GM13977 (cell line): ENCODE results near the gene PHACTR1.

ENCODE experiments used
- DNase-seq: peaks from one replicate; pipeline ENCODE4 v3.0.0; 2012; ENCODE audit warnings: low spot score
- CTCF ChIP-seq: IDR thresholded peaks from 2 replicates; pipeline ENCODE4 v1.5.1; 2012; ENCODE audit warnings: mild to moderate bottlenecking, control low read depth; ENCODE audit not compliant: insufficient read depth; ENCODE audit errors: extremely low read depth, missing control alignments
- in situ Hi-C: fragments of 300-500 bp; cut with MboI; formaldehyde crosslinking; loops from one replicate; pipeline ENCODE4 v1.12.0; 2022; ENCODE audit warnings: low sequenced_read_pairs, low pct_unique_long_range_greater_than_20kb, mixed read lengths, inconsistent platforms; ENCODE audit not compliant: unreplicated experiment

The PHACTR1 gene

GRCh38 chr6:12866422-12867029, 150.0 kb downstream of the PHACTR1 start:
- TF ChIP-seq CTCF: no peak
- DNase-seq: no peak
- in situ Hi-C loops: no loop called here

- TF ChIP-seq CTCF: no peak
- no peak for DNase-seq
- in situ Hi-C loops: no loop called here
Measured at GRCh38 chr6:12869816-12870432, 153.4 kb downstream of the PHACTR1 start.

- in situ Hi-C loops: no loop called here
- no peak for DNase-seq
- TF ChIP-seq CTCF: no peak
Measured at GRCh38 chr6:12873691-12874090, 157.1 kb downstream of the PHACTR1 start.

DNA sequence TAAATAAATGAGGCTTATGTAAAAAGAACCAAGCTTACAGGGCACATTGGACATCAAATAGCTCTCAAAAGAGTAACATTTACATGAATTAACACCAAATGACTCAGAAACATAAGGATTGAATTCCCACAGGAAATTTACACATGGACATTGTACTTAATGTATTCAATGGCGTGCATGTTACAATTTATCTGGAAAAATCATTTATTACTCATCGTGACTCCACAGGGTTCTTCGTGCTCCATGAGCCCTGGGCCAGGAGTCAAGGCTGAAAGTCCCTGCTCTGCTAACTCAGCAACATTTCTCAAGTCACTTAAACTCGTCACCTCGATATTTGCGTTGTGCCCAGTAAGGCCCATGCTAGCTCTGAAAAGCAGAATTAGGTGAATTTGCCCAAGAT, 158.5 kb downstream of the PHACTR1 start:
- in situ Hi-C loops: no loop called here
- TF ChIP-seq CTCF: no peak
- no peak for DNase-seq

- no peak for DNase-seq
- no peak for TF ChIP-seq CTCF
- in situ Hi-C loops: no loop called here
Measured at GRCh38 chr6:12878741-12879140, 162.2 kb downstream of the PHACTR1 start.

- in situ Hi-C loops: no loop called here
- DNase-seq: no peak
- TF ChIP-seq CTCF: no peak
Measured at GRCh38 chr6:12882761-12883290, 166.3 kb downstream of the PHACTR1 start.
